ENCODE data around the gene EPHB2. TPM values are rescaled to one million over a fixed set of nuclear protein-coding genes. Genes with fewer than 3 reads are reported as not detected.

Gene EPHB2
- total and polyA plus RNA-seq, 2 of the 8 experiments (the other 6 are each of a cell fraction or from before 2014, with no cell fraction given), result 15.8 to 17.2 TPM

DNA sequence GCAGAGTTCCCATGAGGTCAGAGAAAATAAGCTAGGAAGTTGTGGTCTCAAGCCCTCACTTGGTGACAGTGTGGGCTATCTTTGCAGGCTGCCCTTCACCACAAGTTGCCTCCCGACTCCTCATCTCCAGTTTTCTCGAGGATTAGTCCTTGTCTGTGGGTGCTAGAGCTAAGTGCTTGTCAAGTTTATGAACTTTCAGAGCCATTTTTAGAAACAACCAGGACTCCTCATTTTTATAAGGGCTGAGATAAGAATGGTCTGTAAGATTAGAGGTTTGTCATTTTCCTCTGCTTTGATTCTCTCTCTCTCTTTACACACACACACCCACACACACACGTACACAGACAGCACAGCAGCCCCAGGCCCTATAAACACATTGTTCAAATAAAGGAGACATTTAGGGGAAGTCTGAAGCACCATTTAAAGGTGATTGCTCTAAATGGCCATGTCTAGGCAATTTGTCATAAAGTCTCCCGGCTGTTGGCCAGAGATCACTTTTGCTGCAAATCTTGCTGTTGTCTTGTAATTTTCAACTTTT lies 134.8 kb downstream of the EPHB2 start (continued):
- TF ChIP-seq, protein P1, sequence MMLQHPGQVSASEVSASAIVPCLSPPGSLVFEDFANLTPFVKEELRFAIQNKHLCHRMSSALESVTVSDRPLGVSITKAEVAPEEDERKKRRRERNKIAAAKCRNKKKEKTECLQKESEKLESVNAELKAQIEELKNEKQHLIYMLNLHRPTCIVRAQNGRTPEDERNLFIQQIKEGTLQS (IDR thresholded peaks at IDR 0.05; ENCODE audit: insufficient read depth, low read depth, low read length), result no peak
- no peak for TF ChIP-seq SP4 (IDR thresholded peaks at IDR 0.05; ENCODE audit: low read length)
- TF ChIP-seq CBX8 (IDR thresholded peaks at IDR 0.05; ENCODE audit: borderline replicate concordance, low read depth, low read length), result no peak
